ENCODE measurements around the gene DENND1A.

- TF ChIP-seq CTCF (IDR thresholded peaks at IDR 0.05) (no peak), POLR2AphosphoS5 (IDR thresholded peaks at IDR 0.05) (no peak)
Observed at GRCh38 chr9:123456011-123456410, 473.9 kb downstream of the DENND1A start.
